ENCODE data around the gene SPARC.

The SPARC gene

GRCh38 chr5:151673421-151673820, 13.3 kb downstream of the SPARC start:
- WGBS, 2 experiments = 94 to 98% methylated on average over 4 of the region's 4 CpGs
- Histone ChIP-seq H3K9me3 (ENCODE audit: control insufficient read depth, low read length) (no peaks in the 10 kb centered on the region), H3K27me3 (ENCODE audit: control insufficient read depth, insufficient read depth, low read length, poor library complexity, severe bottlenecking) (no peaks in the 10 kb centered on the region), H3K4me1 (ENCODE audit: control insufficient read depth, insufficient read depth, low read length) (peaks cover 31% of the 10 kb centered on the region), H3K4me3 (ENCODE audit: insufficient read depth, low read depth, low read length) (no peak overlapping the region), H3K36me3 (ENCODE audit: control insufficient read depth, insufficient read depth, low read length) (peaks cover 54% of the 10 kb centered on the region), H3K27ac (ENCODE audit: insufficient read depth, low read depth, low read length, poor library complexity, severe bottlenecking) (no peak overlapping the region)

GRCh38 chr5:151672516-151672915, 14.2 kb downstream of the SPARC start:
- H3K27me3 ChIP-seq (ENCODE audit: control insufficient read depth, insufficient read depth, low read length, poor library complexity, severe bottlenecking) = no peaks in the 10 kb centered on the region
- H3K36me3 ChIP-seq (ENCODE audit: control insufficient read depth, insufficient read depth, low read length) = peaks cover 57% of the 10 kb centered on the region
- H3K4me3 ChIP-seq (ENCODE audit: insufficient read depth, low read depth, low read length) = no peak overlapping the region
- no peaks in the 10 kb centered on the region for H3K9me3 ChIP-seq (ENCODE audit: control insufficient read depth, low read length)
- no peak overlapping the region for H3K27ac ChIP-seq (ENCODE audit: insufficient read depth, low read depth, low read length, poor library complexity, severe bottlenecking)
- 94 to 97% methylated on average over 8 of the region's 8 CpGs for WGBS, 2 experiments
- peaks cover 22% of the 10 kb centered on the region for H3K4me1 ChIP-seq (ENCODE audit: control insufficient read depth, insufficient read depth, low read length)

- H3K9me3 ChIP-seq (ENCODE audit: control insufficient read depth, low read length) = no peaks in the 10 kb centered on the region
- 90 to 93% methylated on average over 4 of the region's 4 CpGs for WGBS, 2 experiments
- no peak overlapping the region for H3K27ac ChIP-seq (ENCODE audit: insufficient read depth, low read depth, low read length, poor library complexity, severe bottlenecking)
- H3K36me3 ChIP-seq (ENCODE audit: control insufficient read depth, insufficient read depth, low read length) = peaks cover 57% of the 10 kb centered on the region
- no peak overlapping the region for H3K4me3 ChIP-seq (ENCODE audit: insufficient read depth, low read depth, low read length)
- H3K4me1 ChIP-seq (ENCODE audit: control insufficient read depth, insufficient read depth, low read length) = peaks cover 16% of the 10 kb centered on the region
- no peaks in the 10 kb centered on the region for H3K27me3 ChIP-seq (ENCODE audit: control insufficient read depth, insufficient read depth, low read length, poor library complexity, severe bottlenecking)
These were observed 14.8 kb downstream of the SPARC start for GRCh38 chr5:151671950-151672349.

GRCh38 chr5:151670953-151671636, 15.6 kb downstream of the SPARC start:
- peaks cover 8% of the 10 kb centered on the region for H3K4me1 ChIP-seq (ENCODE audit: control insufficient read depth, insufficient read depth, low read length)

GRCh38 chr5:151670083-151670686, 16.5 kb downstream of the SPARC start:
- Histone ChIP-seq H3K4me3 (ENCODE audit: insufficient read depth, low read depth, low read length) (no peak overlapping the region), H3K4me1 (ENCODE audit: control insufficient read depth, insufficient read depth, low read length) (no peaks in the 10 kb centered on the region), H3K9me3 (ENCODE audit: control insufficient read depth, low read length) (no peaks in the 10 kb centered on the region), H3K36me3 (ENCODE audit: control insufficient read depth, insufficient read depth, low read length) (peaks cover 66% of the 10 kb centered on the region), H3K27me3 (ENCODE audit: control insufficient read depth, insufficient read depth, low read length, poor library complexity, severe bottlenecking) (no peaks in the 10 kb centered on the region), H3K27ac (ENCODE audit: insufficient read depth, low read depth, low read length, poor library complexity, severe bottlenecking) (no peak overlapping the region)
- 96 to 97% methylated on average over 4 of the region's 4 CpGs for WGBS, 2 experiments

More at GRCh38 chr5:151670953-151671636, 15.6 kb downstream of the SPARC start:
- 91% methylated on average over 6 of the region's 6 CpGs for WGBS, 2 experiments
- Histone ChIP-seq H3K9me3 (ENCODE audit: control insufficient read depth, low read length) (no peaks in the 10 kb centered on the region), H3K27me3 (ENCODE audit: control insufficient read depth, insufficient read depth, low read length, poor library complexity, severe bottlenecking) (no peaks in the 10 kb centered on the region), H3K36me3 (ENCODE audit: control insufficient read depth, insufficient read depth, low read length) (peaks cover 58% of the 10 kb centered on the region), H3K27ac (ENCODE audit: insufficient read depth, low read depth, low read length, poor library complexity, severe bottlenecking) (no peak overlapping the region), H3K4me3 (ENCODE audit: insufficient read depth, low read depth, low read length) (no peak overlapping the region)

GRCh38 chr5:151667083-151667482, 19.6 kb downstream of the SPARC start:
- no peaks in the 10 kb centered on the region for H3K27me3 ChIP-seq (ENCODE audit: control insufficient read depth, insufficient read depth, low read length, poor library complexity, severe bottlenecking)
- peaks cover 57% of the 10 kb centered on the region for H3K36me3 ChIP-seq (ENCODE audit: control insufficient read depth, insufficient read depth, low read length)
- no peaks in the 10 kb centered on the region for H3K4me1 ChIP-seq (ENCODE audit: control insufficient read depth, insufficient read depth, low read length)
- no peak overlapping the region for H3K4me3 ChIP-seq (ENCODE audit: insufficient read depth, low read depth, low read length)
- WGBS, 2 experiments = 96 to 97% methylated on average over 7 of the region's 7 CpGs
- no peaks in the 10 kb centered on the region for H3K9me3 ChIP-seq (ENCODE audit: control insufficient read depth, low read length)
- no peak overlapping the region for H3K27ac ChIP-seq (ENCODE audit: insufficient read depth, low read depth, low read length, poor library complexity, severe bottlenecking)

GRCh38 chr5:151665613-151666012, 21.1 kb downstream of the SPARC start:
- Histone ChIP-seq H3K4me1 (ENCODE audit: control insufficient read depth, insufficient read depth, low read length) (no peaks in the 10 kb centered on the region), H3K36me3 (ENCODE audit: control insufficient read depth, insufficient read depth, low read length) (peaks cover 43% of the 10 kb centered on the region), H3K4me3 (ENCODE audit: insufficient read depth, low read depth, low read length) (no peak overlapping the region), H3K27me3 (ENCODE audit: control insufficient read depth, insufficient read depth, low read length, poor library complexity, severe bottlenecking) (no peaks in the 10 kb centered on the region), H3K9me3 (ENCODE audit: control insufficient read depth, low read length) (no peaks in the 10 kb centered on the region), H3K27ac (ENCODE audit: insufficient read depth, low read depth, low read length, poor library complexity, severe bottlenecking) (no peak overlapping the region)
- 91 to 96% methylated on average over 2 of the region's 2 CpGs for WGBS, 2 experiments

- Histone ChIP-seq H3K27me3 (ENCODE audit: control insufficient read depth, insufficient read depth, low read length, poor library complexity, severe bottlenecking) (no peaks in the 10 kb centered on the region), H3K27ac (ENCODE audit: insufficient read depth, low read depth, low read length, poor library complexity, severe bottlenecking) (no peak overlapping the region), H3K4me1 (ENCODE audit: control insufficient read depth, insufficient read depth, low read length) (no peaks in the 10 kb centered on the region), H3K36me3 (ENCODE audit: control insufficient read depth, insufficient read depth, low read length) (peaks cover 37% of the 10 kb centered on the region), H3K9me3 (ENCODE audit: control insufficient read depth, low read length) (no peaks in the 10 kb centered on the region), H3K4me3 (ENCODE audit: insufficient read depth, low read depth, low read length) (no peak overlapping the region)
- WGBS, 2 experiments = 93 to 94% methylated on average over 6 of the region's 6 CpGs
These were observed 21.8 kb downstream of the SPARC start for GRCh38 chr5:151664694-151665585.

GRCh38 chr5:151663617-151664293, 23.0 kb downstream of the SPARC start:
- Histone ChIP-seq H3K4me3 (ENCODE audit: insufficient read depth, low read depth, low read length) (no peak overlapping the region), H3K9me3 (ENCODE audit: control insufficient read depth, low read length) (no peaks in the 10 kb centered on the region), H3K4me1 (ENCODE audit: control insufficient read depth, insufficient read depth, low read length) (no peaks in the 10 kb centered on the region), H3K27ac (ENCODE audit: insufficient read depth, low read depth, low read length, poor library complexity, severe bottlenecking) (no peak overlapping the region), H3K27me3 (ENCODE audit: control insufficient read depth, insufficient read depth, low read length, poor library complexity, severe bottlenecking) (no peaks in the 10 kb centered on the region), H3K36me3 (ENCODE audit: control insufficient read depth, insufficient read depth, low read length) (peaks cover 29% of the 10 kb centered on the region)
- WGBS, 2 experiments = 91 to 92% methylated on average over 17 of the region's 17 CpGs
